Cerebellar nuclear complex (tissue), 1 donor: ENCODE results near the gene COG7.
A peak's percentile ranks its signal among the peaks of the same experiment; 100 is the strongest.
"Not testable (repeated sequence)": the region's sequence is repeated elsewhere in the genome, so short reads cannot be mapped to it uniquely, and the experiment has no call there.

Experiments
- DNase-seq, 2 experiments: peaks; one replicate each; lab custom pipeline; 2025; lab: John Stamatoyannopoulos, UW

Gene COG7

GRCh38 chr16:23410176-23410575 lies 42.8 kb downstream of the COG7 start:
- no peak for DNase-seq

- no peak for DNase-seq
Observed at GRCh38 chr16:23409522-23409921, 43.5 kb downstream of the COG7 start.

GRCh38 chr16:23408823-23409298 lies 44.1 kb downstream of the COG7 start:
- DNase-seq = peak; percentile 89 to 97

GRCh38 chr16:23408242-23408822 lies 44.7 kb downstream of the COG7 start:
- no peak for DNase-seq

- DNase-seq = peak in 1 of 2 experiments; percentile 64
Observed at GRCh38 chr16:23407436-23408127, 45.4 kb downstream of the COG7 start.

GRCh38 chr16:23406546-23407240 lies 46.3 kb downstream of the COG7 start:
- no peak for DNase-seq

GRCh38 chr16:23406024-23406423 lies 47.0 kb downstream of the COG7 start:
- DNase-seq = no peak

GRCh38 chr16:23403547-23403946 lies 49.4 kb downstream of the COG7 start:
- no peak for DNase-seq

GRCh38 chr16:23402100-23402499 lies 50.9 kb downstream of the COG7 start:
- DNase-seq = no peak

GRCh38 chr16:23401139-23401538 lies 51.9 kb downstream of the COG7 start:
- DNase-seq = no peak

- not testable (repeated sequence) for DNase-seq
Observed at GRCh38 chr16:23400447-23400846, 52.5 kb downstream of the COG7 start.

- DNase-seq = peak in 1 of 2 experiments; percentile 37
Observed at GRCh38 chr16:23398987-23399805, 53.8 kb downstream of the COG7 start.

- DNase-seq = no peak
Observed at GRCh38 chr16:23397464-23397863, 55.5 kb downstream of the COG7 start.

GRCh38 chr16:23395732-23396131 lies 57.3 kb downstream of the COG7 start:
- DNase-seq = no peak

- DNase-seq = no peak
Observed at GRCh38 chr16:23394141-23394831, 58.7 kb downstream of the COG7 start.

GRCh38 chr16:23392223-23392600 lies 60.8 kb downstream of the COG7 start:
- DNase-seq = no peak

GRCh38 chr16:23391381-23392222 lies 61.4 kb downstream of the COG7 start:
- DNase-seq = no peak

GRCh38 chr16:23389936-23390335 lies 63.1 kb downstream of the COG7 start:
- not testable (repeated sequence) for DNase-seq

- DNase-seq = no peak
Observed at GRCh38 chr16:23389201-23389600, 63.8 kb downstream of the COG7 start.

GRCh38 chr16:23388786-23389185 lies 64.2 kb downstream of the COG7 start:
- no peak for DNase-seq

- DNase-seq = no peak
Observed at GRCh38 chr16:23387666-23388065, 65.3 kb downstream of the COG7 start.
